ENCODE data around the gene RGL3. TPM values are rescaled to one million over a fixed set of nuclear protein-coding genes. Genes with fewer than 3 reads are reported as not detected.
"Not testable (repeated sequence)": the region's sequence is repeated elsewhere in the genome, so short reads cannot be mapped to it uniquely, and the experiment has no call there.

RGL3 gene
- total and polyA plus RNA-seq, 9 of the 15 experiments (the other 6 are each of a cell fraction or from before 2014, with no cell fraction given), result 0.12 to 0.61 (median 0.32) TPM; not detected in 4

GRCh38 chr19:11406703-11407236, 12.3 kb downstream of the RGL3 start:
- H3K27me3 ChIP-seq (ENCODE audit: control insufficient read depth in 2 of 2, insufficient read depth in 2 of 2, low read length in 2 of 2); ATAC-seq; H3K36me3 ChIP-seq (ENCODE audit: control insufficient read depth, insufficient read depth, low read length); DNase-seq (ENCODE audit: extremely low read depth in 1 of 4, low spot score in 3 of 4); H3K4me2 ChIP-seq (ENCODE audit: insufficient read depth, low read length); H3K79me2 ChIP-seq (ENCODE audit: control insufficient read depth, insufficient read depth, low read length); H3K4me3 ChIP-seq; FAIRE-seq; H3K9me1 ChIP-seq (ENCODE audit: control insufficient read depth, insufficient read depth, low read length); H3K9ac ChIP-seq (ENCODE audit: insufficient read depth in 1 of 2, low read depth in 2 of 2, low read length in 2 of 2); in situ Hi-C loops (cut with MboI); H4K20me1 ChIP-seq (replicated peaks; ENCODE audit: control insufficient read depth, insufficient read depth, low read length); H3K9me3 ChIP-seq (replicated peaks; ENCODE audit: control insufficient read depth, insufficient read depth, low read depth, low read length); BruUV-seq (replicated peaks); intact Hi-C loops (cut with micrococcal nuclease); H2AFZ ChIP-seq (ENCODE audit: low read depth, low read length); H3K27ac ChIP-seq (ENCODE audit: extremely low read depth, low read depth, low read length): not testable (repeated sequence)
- TF ChIP-seq ZFP36 (IDR thresholded peaks at IDR 0.05; ENCODE audit: low read depth, low read length, partially characterized antibody) (peak; percentile 61), RBM25 (IDR thresholded peaks at IDR 0.05; ENCODE audit: low read depth, low read length, severe bottlenecking) (peak; percentile 47), BCOR (IDR thresholded peaks at IDR 0.05) (peak; percentile 73)
- ChIA-PET CTCF (ENCODE audit: low intra/inter-chr PET ratio) (interaction anchor here (0.6 kb wide), 1 partner anchor 49 kb away, joined by 4 read pairs; no protein-coding TSS in a partner anchor), POLR2A (interaction anchor here (0.6 to 1.2 kb wide), 3 partner anchors 9 to 29 kb away, joined by 3 to 4 read pairs (median 3); partner anchors contain the start of genes EPOR, ODAD3 and PRKCSH)
- peaks cover 6 to 14% of the 10 kb centered on the region in 2 experiments; a peak in 4 of 5 replicates for H3K4me1 ChIP-seq (replicated peaks in 1 of 2; ENCODE audit: control insufficient read depth in 2 of 2, insufficient read depth in 2 of 2, low read length in 2 of 2)
- WGBS (ENCODE audit: insufficient coverage, low coverage, missing lambda C conversion rate), result 76% methylated on average over 12 of the region's 12 CpGs

- no peak for ATAC-seq
- BruUV-seq (replicated peaks), result no TSS peak
- 79% methylated on average over 22 of the region's 44 CpGs for WGBS (ENCODE audit: insufficient coverage, low coverage, missing lambda C conversion rate)
These were observed 13.1 kb downstream of the RGL3 start for GRCh38 chr19:11405846-11406643.

More at GRCh38 chr19:11405846-11406643, 13.1 kb downstream of the RGL3 start:
- ChIA-PET POLR2A (interaction anchor here (0.6 to 1.3 kb wide), 5 partner anchors 9 to 32 kb away, joined by 3 to 4 read pairs (median 3); partner anchors contain the start of genes EPOR, ODAD3 and PRKCSH), CTCF (ENCODE audit: low intra/inter-chr PET ratio) (interaction anchor here (0.6 kb wide), 1 partner anchor 49 kb away, joined by 4 read pairs; no protein-coding TSS in a partner anchor)
- no peaks in the 10 kb centered on the region for H3K27me3 ChIP-seq (ENCODE audit: control insufficient read depth in 2 of 2, insufficient read depth in 2 of 2, low read length in 2 of 2)
- no peak for FAIRE-seq
- in situ Hi-C loops (cut with MboI), result no loop called here
- H3K79me2 ChIP-seq (ENCODE audit: control insufficient read depth, insufficient read depth, low read length), result no peaks in the 10 kb centered on the region
- no peak overlapping the region for H3K4me3 ChIP-seq
- peaks cover 6 to 14% of the 10 kb centered on the region in 2 experiments; a peak in 4 of 5 replicates for H3K4me1 ChIP-seq (replicated peaks in 1 of 2; ENCODE audit: control insufficient read depth in 2 of 2, insufficient read depth in 2 of 2, low read length in 2 of 2)
- TF ChIP-seq EGR1 (conservative IDR thresholded peaks at IDR 0.05) (peak; percentile 19; the same call in 1 of the 2 replicates), ZNF197 (CRISPR knock-in tag; IDR thresholded peaks at IDR 0.05; ENCODE audit: low read depth) (no peak)
- no peak overlapping the region for H3K4me2 ChIP-seq (ENCODE audit: insufficient read depth, low read length)
- H3K36me3 ChIP-seq (ENCODE audit: control insufficient read depth, insufficient read depth, low read length), result no peaks in the 10 kb centered on the region
- no peak overlapping the region for H2AFZ ChIP-seq (ENCODE audit: low read depth, low read length)
- peak in 1 of 4 experiments; percentile 6 for DNase-seq (ENCODE audit: extremely low read depth in 1 of 4, low spot score in 3 of 4)
- H3K27ac ChIP-seq (ENCODE audit: extremely low read depth, low read depth, low read length), result no peak overlapping the region
- intact Hi-C loops (cut with micrococcal nuclease), result no loop called here
- H3K9ac ChIP-seq (ENCODE audit: insufficient read depth in 1 of 2, low read depth in 2 of 2, low read length in 2 of 2), result no peak overlapping the region; a peak in 1 of 4 replicates
- H3K9me1 ChIP-seq (ENCODE audit: control insufficient read depth, insufficient read depth, low read length), result no peaks in the 10 kb centered on the region
- no peaks in the 10 kb centered on the region for H4K20me1 ChIP-seq (replicated peaks; ENCODE audit: control insufficient read depth, insufficient read depth, low read length)
- H3K9me3 ChIP-seq (replicated peaks; ENCODE audit: control insufficient read depth, insufficient read depth, low read depth, low read length), result no peaks in the 10 kb centered on the region
